GM21737 (cell line): Measurements from ENCODE around the gene CTTNBP2.

Source experiments
- ATAC-seq: cut with Tn5 transposase; IDR thresholded peaks from one replicate; pipeline ENCODE4 v1.9.1; 2021; ENCODE audit warnings: mild to moderate bottlenecking, moderate library complexity; ENCODE audit not compliant: unreplicated experiment

The CTTNBP2 gene

GRCh38 chr7:117824592-117824991, 48.6 kb downstream of the CTTNBP2 start:
- no peak for ATAC-seq

- ATAC-seq: no peak
Observed at GRCh38 chr7:117819558-117819957, 53.7 kb downstream of the CTTNBP2 start.

GRCh38 chr7:117818232-117818631, 55.0 kb downstream of the CTTNBP2 start:
- no peak for ATAC-seq

GRCh38 chr7:117816727-117817126, 56.5 kb downstream of the CTTNBP2 start:
- ATAC-seq: no peak

- ATAC-seq: no peak
Observed at GRCh38 chr7:117811696-117812095, 61.5 kb downstream of the CTTNBP2 start.

GRCh38 chr7:117810642-117811512, 62.4 kb downstream of the CTTNBP2 start:
- ATAC-seq: no peak

GRCh38 chr7:117809958-117810357, 63.3 kb downstream of the CTTNBP2 start:
- ATAC-seq: no peak

- no peak for ATAC-seq
Observed at GRCh38 chr7:117808910-117809705, 64.1 kb downstream of the CTTNBP2 start.

GRCh38 chr7:117808341-117808757, 64.9 kb downstream of the CTTNBP2 start:
- no peak for ATAC-seq

GRCh38 chr7:117807676-117808075, 65.6 kb downstream of the CTTNBP2 start:
- no peak for ATAC-seq

GRCh38 chr7:117806011-117806410, 67.2 kb downstream of the CTTNBP2 start:
- ATAC-seq: no peak

GRCh38 chr7:117805241-117805640, 68.0 kb downstream of the CTTNBP2 start:
- no peak for ATAC-seq

- no peak for ATAC-seq
Observed at GRCh38 chr7:117803476-117803875, 69.8 kb downstream of the CTTNBP2 start.

- ATAC-seq: no peak
Observed at GRCh38 chr7:117802660-117803059, 70.6 kb downstream of the CTTNBP2 start.

- ATAC-seq: no peak
Observed at GRCh38 chr7:117800841-117801240, 72.4 kb downstream of the CTTNBP2 start.

GRCh38 chr7:117800406-117800805, 72.8 kb downstream of the CTTNBP2 start:
- no peak for ATAC-seq

GRCh38 chr7:117796889-117797288, 76.4 kb downstream of the CTTNBP2 start:
- no peak for ATAC-seq

GRCh38 chr7:117793976-117794375, 79.3 kb downstream of the CTTNBP2 start:
- no peak for ATAC-seq

- no peak for ATAC-seq
Observed at GRCh38 chr7:117793521-117793920, 79.7 kb downstream of the CTTNBP2 start.

- peak; percentile 84 for ATAC-seq
Observed at GRCh38 chr7:117791877-117792780, 81.1 kb downstream of the CTTNBP2 start.

GRCh38 chr7:117790731-117791130, 82.5 kb downstream of the CTTNBP2 start:
- no peak for ATAC-seq
